Prostate gland (tissue), 2 donors: ENCODE results near the gene KCMF1. TPM values are rescaled to one million over a fixed set of nuclear protein-coding genes. Genes with fewer than 3 reads are reported as not detected.
A peak's percentile ranks its signal among the peaks of the same experiment; 100 is the strongest.

Experiments used
- DNase-seq: peaks from one replicate; pipeline ENCODE4 v3.0.0-alpha.2; 2019; ENCODE audit warnings: low spot score
- H3K27ac ChIP-seq, 2 donors: fragments of 200-600 bp; sonication (generic); 2 replicates each; pipeline ENCODE4 v1.5.1; 2017 to 2019
- H3K27me3 ChIP-seq: fragments of 200-600 bp; sonication (generic); replicated peaks from 2 replicates; pipeline ENCODE4 v1.5.1; 2019; ENCODE audit not compliant: insufficient read depth
- H3K36me3 ChIP-seq, 2 donors: fragments of 200-600 bp; sonication (generic); 1 replicate in 1 of 2; 2 replicates in 1 of 2; pipeline versions ENCODE4 v1.5.1 to v1.8.1; 2017 to 2019
- H3K4me1 ChIP-seq: fragments of 200-600 bp; sonication (generic); replicated peaks from 2 replicates; pipeline ENCODE4 v1.5.1; 2019
- H3K4me3 ChIP-seq, 2 donors: fragments of 200-600 bp; sonication (generic); 2 replicates each; pipeline ENCODE4 v1.5.1; 2017 to 2019
- H3K9me3 ChIP-seq: fragments of 200-600 bp; sonication (generic); 2 replicates; pipeline ENCODE4 v1.5.1; 2017
- POLR2A ChIP-seq: fragments of 450-650 bp; IDR thresholded peaks from one replicate; pipeline ENCODE4 v1.6.1; 2016; ENCODE audit warnings: antibody characterized with exemption, mild to moderate bottlenecking
- POLR2AphosphoS5 ChIP-seq: sonication (generic); formaldehyde crosslinking; IDR thresholded peaks from one replicate; pipeline ENCODE4 v1.6.1; 2017; ENCODE audit warnings: antibody characterized with exemption
- WGBS: methylation state at CpG from one replicate; pipeline ENCODE4 v1.1.5; 2018; 5-methylcytosine and 5-hydroxymethylcytosine counted together
- intact Hi-C: fragments of 100-400 bp; cut with DNase I; formaldehyde crosslinking; loops from one replicate; pipeline ENCODE4 v1.14.2; 2022
- total RNA-seq, 2 donors: library from RNA; depleted of rRNA; stranded (reverse); fragments of >200 nt; gene quantifications; one replicate each; pipeline ENCODE4 v1.1.0, GENCODE V29; 2016
- TF ChIP-seq, protein P1 (sequence below), 4 experiments: fragments of 200-600 bp in 2 of 4; fragments of 450-650 bp in 2 of 4; sonication (generic) in 2 of 4; IDR thresholded peaks; 1 replicate in 3 of 4; 2 replicates in 1 of 4; pipeline ENCODE4 v1.5.1; 2016 to 2019; ENCODE audit warnings: antibody characterized with exemption in 4 of 4, mild to moderate bottlenecking in 2 of 4, moderate library complexity in 2 of 4

The KCMF1 gene
- total RNA-seq, 2 donors from 2014 or later: 20.5 to 33.1 TPM

DNA sequence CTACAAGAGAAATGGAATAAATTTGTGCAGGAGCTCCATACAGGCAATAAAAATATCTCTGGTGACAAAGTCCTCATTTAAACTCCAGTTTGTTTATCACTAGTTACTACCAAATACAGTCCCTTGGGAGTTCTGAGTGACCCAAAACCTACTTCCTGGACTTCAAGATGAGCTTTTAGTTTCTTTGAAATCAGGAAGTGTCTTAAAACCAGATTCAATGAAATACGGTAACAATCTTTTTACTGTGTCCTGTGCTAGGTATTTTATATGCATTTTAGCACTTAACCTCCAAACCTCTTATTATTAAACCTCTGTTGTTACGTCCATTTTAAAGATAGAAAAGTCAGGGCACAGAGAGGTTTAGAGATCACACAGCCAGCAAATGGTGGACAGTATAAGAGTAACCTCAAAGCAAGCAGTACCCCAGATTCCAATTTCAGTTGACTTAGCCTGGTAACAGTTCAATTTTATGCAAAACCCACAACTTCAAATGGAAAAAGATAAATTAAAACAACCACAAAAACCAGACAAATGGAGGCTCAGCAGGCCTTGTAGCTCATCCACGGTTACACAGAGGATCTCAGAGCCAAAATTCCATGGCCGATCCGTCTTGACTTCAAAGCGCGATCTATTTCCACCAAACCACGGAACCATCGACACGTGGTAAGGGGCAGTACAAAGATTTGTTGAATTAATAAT, 1.3 kb upstream of the KCMF1 start:
- Histone ChIP-seq H3K4me1 (peaks cover 3% of the 10 kb centered on the region), H3K4me3 (peak overlapping the region; percentile 82 to 93), H3K27ac (peak overlapping the region; percentile 97 to 99), H3K36me3 (no peaks in the 10 kb centered on the region), H3K27me3 (no peaks in the 10 kb centered on the region), H3K9me3 (no peaks in the 10 kb centered on the region)
- TF ChIP-seq, protein P1, sequence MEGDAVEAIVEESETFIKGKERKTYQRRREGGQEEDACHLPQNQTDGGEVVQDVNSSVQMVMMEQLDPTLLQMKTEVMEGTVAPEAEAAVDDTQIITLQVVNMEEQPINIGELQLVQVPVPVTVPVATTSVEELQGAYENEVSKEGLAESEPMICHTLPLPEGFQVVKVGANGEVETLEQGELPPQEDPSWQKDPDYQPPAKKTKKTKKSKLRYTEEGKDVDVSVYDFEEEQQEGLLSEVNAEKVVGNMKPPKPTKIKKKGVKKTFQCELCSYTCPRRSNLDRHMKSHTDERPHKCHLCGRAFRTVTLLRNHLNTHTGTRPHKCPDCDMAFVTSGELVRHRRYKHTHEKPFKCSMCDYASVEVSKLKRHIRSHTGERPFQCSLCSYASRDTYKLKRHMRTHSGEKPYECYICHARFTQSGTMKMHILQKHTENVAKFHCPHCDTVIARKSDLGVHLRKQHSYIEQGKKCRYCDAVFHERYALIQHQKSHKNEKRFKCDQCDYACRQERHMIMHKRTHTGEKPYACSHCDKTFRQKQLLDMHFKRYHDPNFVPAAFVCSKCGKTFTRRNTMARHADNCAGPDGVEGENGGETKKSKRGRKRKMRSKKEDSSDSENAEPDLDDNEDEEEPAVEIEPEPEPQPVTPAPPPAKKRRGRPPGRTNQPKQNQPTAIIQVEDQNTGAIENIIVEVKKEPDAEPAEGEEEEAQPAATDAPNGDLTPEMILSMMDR (IDR thresholded peaks at IDR 0.05): no peak
- TF ChIP-seq POLR2AphosphoS5: peak; percentile 2
- intact Hi-C loops: no loop called here
- DNase-seq: no peak
- 1% methylated on average over 10 of the region's 10 CpGs for WGBS

DNA sequence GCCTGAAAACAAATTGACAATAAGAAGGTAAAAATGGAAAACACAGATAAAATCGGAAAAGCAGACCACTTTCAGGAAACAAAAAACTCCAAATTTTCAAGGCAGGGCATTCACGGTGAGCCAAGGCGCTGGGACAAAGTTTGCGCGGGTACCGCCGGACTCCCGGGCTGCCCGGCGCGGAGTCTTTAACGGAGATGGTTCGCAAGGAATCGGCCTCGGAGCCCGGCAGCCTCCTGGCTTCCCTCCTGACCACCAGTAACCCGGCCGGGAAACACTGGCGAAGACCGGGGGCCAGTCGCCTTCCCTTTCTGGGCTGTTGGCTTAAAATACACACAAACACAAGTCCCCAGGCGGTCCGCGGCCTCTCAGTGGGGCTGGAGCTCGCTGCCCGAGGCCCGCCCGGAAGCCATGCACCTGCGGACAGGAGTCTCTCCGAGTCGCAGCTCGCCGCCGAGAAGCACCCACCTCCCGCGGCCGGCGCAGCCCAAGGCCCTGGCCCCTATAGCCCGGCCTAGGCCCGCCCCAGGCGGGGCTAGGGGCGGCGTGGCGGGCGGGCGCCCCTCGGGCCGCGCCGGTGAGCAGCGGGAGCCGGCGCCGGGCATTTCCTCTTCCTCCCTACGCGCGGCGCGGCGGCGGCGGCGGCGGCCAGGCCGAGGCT, 622 bp upstream of the KCMF1 start:
- TF ChIP-seq POLR2A: peak; percentile 55
- TF ChIP-seq, protein P1 (IDR thresholded peaks at IDR 0.05): no peak
- Histone ChIP-seq H3K27ac (peak overlapping the region; percentile 97 to 99), H3K4me3 (peak overlapping the region; percentile 82 to 93), H3K9me3 (no peaks in the 10 kb centered on the region), H3K4me1 (peaks cover 5% of the 10 kb centered on the region), H3K27me3 (no peaks in the 10 kb centered on the region), H3K36me3 (no peaks in the 10 kb centered on the region)
- intact Hi-C loops: no loop called here
- 0% methylated on average over 23 of the region's 65 CpGs for WGBS
- peak; percentile 51 for DNase-seq

DNA sequence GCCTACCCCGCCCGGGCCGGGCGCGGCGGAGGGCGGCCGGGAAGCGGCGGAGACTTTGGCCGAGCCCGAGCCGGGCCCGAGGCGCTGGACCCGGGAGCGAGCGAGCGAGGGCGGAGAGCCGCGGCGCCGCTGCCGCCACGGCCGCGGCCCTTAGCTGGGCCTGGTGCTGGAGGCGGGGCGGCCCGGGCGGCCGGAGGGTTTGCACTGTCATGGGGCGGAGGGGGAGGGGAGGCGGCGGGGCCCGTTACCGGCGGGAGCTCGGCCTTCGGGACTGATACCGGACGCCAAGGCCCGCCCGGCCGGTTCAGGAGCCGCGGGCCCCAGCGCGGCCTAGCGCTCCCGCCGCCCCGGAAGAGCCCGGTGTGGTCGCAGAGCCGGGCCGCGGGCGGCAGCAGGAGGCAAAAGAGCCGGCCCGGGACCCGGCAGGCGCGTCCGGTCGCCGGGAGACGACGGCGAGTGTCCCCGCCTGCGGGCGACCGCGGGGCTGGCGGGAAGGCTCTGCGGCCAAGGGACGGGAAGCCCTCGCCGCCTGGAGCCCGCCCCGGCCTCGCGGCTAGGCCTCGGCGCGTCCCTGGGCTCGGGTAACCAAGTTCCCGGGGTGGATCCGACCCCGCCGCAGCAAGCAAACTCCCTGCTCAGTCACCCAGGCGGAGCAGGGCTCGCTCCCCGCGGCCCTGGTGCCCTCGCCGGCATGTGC, 697 bp downstream of the KCMF1 start:
- Histone ChIP-seq H3K4me3 (peak overlapping the region; percentile 82 to 93), H3K27me3 (no peaks in the 10 kb centered on the region), H3K4me1 (peaks cover 8% of the 10 kb centered on the region), H3K27ac (peak overlapping the region; percentile 97 to 99), H3K36me3 (no peaks in the 10 kb centered on the region), H3K9me3 (no peaks in the 10 kb centered on the region)
- TF ChIP-seq POLR2A (peak; percentile 18), POLR2AphosphoS5 (no peak)
- TF ChIP-seq, protein P1 (IDR thresholded peaks at IDR 0.05): no peak
- intact Hi-C loops: no loop called here
- under 1% methylated on average over 31 of the region's 99 CpGs for WGBS
- peak; percentile 40 for DNase-seq

DNA sequence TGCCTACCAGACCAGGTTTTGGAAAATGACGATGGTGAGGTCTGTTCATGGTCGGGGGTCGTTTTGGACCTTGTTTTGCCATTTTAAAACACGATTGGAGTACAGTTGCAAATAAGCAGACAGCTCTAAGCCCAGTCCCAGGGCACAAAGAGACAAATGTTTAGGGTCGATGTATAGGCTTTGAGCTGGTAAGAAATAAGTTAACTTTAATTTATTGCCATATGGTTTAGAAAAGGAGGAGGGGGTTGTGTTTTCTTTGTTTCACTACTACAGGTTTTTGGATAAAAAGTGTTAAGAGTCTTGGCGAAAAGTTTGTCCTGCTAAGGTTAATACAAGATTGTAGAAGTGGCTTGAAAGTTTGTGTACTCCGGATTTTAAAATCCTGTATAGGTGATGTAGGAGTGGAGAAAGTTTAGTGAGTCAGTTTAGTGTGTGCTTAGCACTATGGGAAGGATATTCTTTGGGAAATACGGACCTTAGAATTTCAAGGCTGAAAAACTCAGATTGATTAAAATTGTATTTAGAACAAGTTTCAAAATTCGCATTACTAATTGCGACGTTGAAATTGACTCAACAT, 1.3 kb downstream of the KCMF1 start:
- Histone ChIP-seq H3K27ac (peak overlapping the region; percentile 97 to 99), H3K27me3 (no peaks in the 10 kb centered on the region), H3K4me1 (peaks cover 8% of the 10 kb centered on the region), H3K9me3 (no peaks in the 10 kb centered on the region), H3K36me3 (no peaks in the 10 kb centered on the region), H3K4me3 (peak overlapping the region; percentile 82 to 93)
- intact Hi-C loops: no loop called here
- WGBS: 11% methylated on average over 11 of the region's 11 CpGs
- TF ChIP-seq, protein P1 (IDR thresholded peaks at IDR 0.05): no peak
- no peak for TF ChIP-seq POLR2A
- TF ChIP-seq POLR2AphosphoS5: no peak
- no peak for DNase-seq
